ENCODE data around the gene MYO1F.

GRCh38 chr19:8525401-8525684 is 51.9 kb downstream of the MYO1F start:
- TF ChIP-seq CTCF (IDR thresholded peaks at IDR 0.05; ENCODE audit: borderline replicate concordance, extremely low read depth, low read length, poor library complexity, severe bottlenecking) (no peak), EZH2 (IDR thresholded peaks at IDR 0.05; ENCODE audit: borderline replicate concordance, low read depth, low read length, severe bottlenecking) (no peak)

Data from DND-41 (cell line).